Activated T-cell treated with anti-CD3 and anti-CD28 coated beads, Interleukin-2, amount 50 U/mL, for 48 hours (primary cell): Measurements from ENCODE around the gene SV2B.

Source experiments
- DNase-seq, 2 experiments: peaks; one replicate each; pipeline ENCODE4 v3.0.0-alpha.2; 2020

SV2B gene

DNA sequence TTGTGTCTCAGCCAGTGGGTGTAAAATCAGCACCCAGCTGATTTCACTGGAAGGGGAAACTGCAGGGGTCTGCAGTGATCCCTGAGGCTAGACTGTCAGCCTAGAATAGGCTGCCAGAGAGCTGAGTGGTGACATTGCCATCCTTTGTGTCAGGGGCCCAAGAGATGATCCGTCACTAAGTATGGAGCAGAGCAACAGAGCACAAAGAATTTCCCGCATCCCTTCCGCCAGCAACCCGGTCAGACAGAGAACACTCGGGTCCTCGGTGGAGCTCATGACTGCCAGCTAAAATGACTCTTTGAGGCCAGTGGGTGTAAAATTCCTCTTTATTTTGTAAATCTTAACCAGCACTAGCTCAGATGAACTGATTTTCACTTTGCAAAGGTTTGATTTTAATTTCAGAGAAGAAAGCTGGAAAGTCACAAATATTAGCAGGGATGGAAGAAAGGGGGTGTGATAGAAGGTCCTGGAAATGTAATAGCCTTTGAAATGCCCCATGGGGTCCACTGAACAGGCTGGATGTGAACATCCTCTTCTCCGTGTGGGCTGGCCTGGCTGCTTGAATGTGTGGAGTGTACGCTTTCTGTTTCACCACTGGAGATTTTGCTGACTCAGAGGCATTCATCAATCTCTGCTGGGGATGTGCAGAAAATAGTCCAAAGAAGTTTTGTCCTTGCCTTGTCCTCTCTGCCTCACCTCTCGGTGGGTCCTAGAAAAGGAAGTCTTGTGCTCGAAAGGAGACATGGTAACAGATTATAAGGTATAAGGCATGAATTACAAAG is 138.8 kb downstream of the SV2B start:
- DNase-seq = no peak

DNA sequence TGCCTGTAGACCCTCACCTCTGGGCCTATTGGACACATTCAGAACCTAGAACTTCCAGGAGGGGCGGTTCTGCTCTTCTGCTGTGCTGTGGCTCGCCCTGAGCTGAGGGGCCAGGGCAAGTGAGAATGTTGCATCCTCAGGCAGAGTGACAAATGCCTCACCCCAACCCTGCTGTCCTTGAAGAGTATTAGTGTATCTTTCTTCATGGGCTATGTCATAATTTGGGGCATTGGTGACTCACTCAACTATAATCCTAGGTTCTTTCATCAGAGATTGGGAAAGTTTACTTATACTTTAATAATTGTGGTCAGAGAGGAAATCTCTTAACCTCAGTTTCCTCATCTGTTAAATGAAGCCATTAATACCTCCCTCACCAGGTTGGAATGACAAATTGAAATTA is 143.8 kb downstream of the SV2B start:
- no peak for DNase-seq

DNA sequence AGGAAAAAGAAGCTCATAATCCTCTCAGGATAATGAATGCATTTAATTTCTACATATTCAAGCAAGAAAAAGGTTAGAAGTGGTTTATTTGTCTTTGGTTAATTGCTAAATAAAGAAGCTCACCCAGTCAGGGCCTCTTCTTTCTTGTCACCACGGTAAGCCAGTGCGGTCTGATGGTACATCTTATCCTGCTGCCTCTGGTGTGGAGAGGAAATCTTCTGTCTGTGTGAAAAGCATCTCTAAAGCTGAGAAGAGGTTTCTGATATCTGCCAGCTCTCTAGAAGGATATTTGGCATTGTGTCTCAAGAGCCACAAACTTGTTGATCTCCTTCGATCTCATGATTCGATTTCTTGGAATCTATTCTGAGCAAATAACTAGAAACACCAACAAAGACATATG is 144.9 kb downstream of the SV2B start:
- DNase-seq = no peak

DNA sequence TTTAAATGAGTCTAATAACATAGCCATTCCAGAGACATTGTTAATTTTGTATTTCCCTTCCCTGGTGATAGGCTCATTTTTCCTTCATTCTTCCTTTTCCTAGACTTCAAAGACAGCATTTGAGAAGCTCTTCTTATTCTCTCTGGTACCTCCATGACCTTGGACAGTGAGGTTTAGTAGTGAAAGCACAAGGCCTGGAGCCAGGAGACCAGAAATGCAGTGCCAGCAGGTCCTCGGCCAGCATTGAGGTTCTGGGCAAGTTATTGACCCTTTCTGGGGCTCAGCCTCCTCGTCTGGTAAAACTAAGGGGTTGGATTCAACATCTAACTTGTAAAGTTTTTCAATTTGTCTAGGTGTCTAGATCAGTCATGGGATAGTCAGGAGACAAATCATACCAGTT is 146.9 kb downstream of the SV2B start:
- no peak for DNase-seq

DNA sequence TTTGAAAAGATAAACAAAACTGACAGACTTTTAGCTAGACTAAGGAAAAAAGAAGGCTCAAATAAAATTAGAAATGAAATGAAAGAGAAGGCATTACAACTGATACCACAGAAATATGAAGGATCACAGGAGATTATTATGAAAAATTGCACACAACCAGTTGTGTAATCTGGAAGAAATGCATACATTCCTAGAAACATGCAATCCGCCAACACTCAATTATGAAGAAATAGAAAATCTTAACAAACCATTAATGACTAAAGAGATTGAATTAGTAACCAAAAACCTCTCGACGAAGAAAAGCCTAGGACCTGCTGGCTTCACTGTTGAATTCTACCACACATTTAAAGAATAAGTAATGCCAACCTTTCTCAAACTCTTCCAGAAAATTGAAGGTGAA is 149.5 kb downstream of the SV2B start:
- DNase-seq = no peak

DNA sequence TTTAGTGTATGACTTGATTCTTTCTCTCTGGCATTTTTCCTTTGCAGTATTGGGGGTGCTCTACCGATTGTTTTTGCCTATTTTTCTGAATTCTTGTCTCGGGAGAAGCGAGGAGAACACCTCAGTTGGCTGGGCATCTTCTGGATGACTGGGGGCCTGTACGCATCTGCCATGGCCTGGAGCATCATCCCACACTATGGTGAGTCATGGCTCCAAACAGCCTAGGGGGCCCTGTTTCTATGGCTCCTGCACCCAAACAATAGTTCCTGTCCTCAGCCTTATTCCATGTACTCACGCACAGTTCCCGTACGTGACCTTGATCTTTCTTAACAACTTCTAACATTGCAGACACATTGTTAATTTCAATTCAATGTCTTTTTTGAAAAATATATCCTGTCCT is 152.3 kb downstream of the SV2B start:
- no peak for DNase-seq

DNA sequence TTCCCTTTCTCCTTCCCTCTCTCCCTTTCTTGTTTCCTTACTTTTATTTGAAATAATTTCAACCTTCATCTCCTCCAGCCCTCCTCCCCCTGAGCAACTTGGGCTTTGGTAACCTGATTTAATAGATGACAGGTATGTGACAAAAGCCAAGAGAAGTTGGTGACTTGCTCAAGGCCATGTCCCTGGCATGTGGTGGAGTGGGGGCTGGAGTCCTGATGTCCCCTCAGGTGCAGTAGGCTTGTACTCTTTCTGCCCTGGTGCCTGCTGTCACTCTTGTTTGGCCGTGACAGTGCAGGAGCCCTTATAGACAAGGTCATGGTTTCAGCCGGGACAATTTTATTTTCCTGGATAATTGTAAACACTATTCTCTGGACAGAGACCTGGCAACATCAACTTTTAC is 152.7 kb downstream of the SV2B start:
- DNase-seq = no peak

DNA sequence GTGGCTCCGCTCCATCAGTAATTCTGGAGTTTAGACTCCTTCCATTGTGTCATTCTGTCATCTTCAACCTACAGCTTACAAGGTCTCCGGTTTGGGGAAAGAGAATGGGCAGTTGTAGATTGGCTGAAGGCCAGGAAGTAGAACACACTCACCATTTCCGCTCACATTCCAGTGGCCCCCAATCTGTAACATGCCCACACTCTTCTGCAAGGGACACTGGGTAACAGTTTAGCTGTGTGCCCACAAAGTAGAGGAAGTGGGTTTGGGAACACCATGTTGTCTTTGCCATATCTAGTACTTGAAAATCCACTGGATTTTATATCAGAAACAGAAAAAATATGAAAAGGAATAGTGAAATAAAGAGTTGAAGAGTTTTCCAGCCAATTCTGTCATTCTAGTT is 153.5 kb downstream of the SV2B start:
- DNase-seq = no peak

DNA sequence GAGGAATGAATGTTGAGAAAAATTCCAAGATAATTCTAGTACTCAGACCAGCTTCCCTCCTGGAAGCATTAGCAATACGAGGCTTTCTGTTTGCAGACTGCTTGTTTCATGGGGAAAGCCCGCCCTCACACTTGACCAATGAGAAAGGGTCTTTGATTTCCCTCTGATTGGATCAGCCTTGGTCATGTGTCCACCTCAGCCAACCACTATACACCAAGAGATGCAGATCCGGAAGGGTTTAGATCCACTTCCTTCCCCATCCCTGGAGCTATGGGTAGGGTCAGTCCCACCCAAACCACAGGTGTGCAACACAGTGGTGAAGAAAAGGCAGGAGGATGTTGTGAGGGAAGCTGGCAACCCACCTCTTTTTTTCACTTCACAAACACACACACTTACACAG is 154.7 kb downstream of the SV2B start:
- DNase-seq = no peak

DNA sequence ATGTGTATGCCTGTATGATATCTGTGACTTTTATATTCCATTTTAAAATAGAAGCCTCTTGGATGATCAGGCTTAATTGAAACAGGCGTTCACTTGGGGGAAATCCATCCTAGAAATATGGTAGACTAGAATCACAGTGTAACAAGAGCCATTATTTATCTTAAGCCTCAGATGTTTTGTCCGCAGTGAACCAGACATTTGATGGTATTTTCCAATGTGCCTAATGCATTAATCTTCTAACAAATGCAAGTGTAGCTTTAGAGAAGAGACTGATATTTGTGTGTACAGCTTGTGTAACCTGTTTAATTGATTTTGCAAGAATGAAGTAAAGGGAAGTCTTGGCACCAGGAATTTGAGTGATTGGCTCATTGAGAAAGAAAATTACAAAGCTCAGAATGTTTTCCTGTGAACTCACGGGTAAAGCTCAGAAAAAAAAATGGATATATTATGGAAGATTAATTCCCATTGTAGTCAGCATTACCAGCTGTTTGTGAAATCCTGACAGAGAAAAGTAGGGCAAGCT is 155.7 kb downstream of the SV2B start:
- no peak for DNase-seq

DNA sequence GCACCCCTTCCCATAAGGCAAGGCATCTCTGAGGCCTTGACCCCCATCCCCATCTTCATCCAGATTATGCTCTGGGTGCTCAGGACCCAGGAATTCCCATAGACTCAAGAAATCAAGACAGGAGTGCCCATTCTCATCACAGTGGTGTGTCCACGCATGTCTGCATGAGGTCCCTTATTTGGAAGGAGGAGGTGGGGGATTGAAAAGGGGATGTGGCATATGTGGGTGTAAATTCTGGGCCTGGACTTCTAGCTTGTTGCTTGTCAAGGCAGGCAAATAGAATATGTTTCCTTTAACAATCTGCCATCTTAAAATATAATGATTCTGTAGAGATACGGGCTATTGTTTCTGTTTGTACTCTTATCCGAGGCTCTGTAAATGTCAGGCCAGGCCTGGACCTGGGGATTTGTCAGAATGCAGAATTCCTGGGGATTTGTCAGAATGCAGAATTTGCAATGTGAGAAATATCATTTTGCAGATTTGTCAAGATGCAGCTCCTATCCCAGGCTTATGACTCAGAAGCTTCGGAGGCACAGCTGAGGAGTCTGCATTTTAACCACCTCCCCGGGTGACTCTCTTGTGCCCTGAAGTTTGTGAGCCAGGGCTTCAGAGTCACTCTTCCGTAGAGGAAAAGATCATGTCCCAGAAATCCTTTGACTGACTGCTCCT is 157.8 kb downstream of the SV2B start:
- DNase-seq = no peak

DNA sequence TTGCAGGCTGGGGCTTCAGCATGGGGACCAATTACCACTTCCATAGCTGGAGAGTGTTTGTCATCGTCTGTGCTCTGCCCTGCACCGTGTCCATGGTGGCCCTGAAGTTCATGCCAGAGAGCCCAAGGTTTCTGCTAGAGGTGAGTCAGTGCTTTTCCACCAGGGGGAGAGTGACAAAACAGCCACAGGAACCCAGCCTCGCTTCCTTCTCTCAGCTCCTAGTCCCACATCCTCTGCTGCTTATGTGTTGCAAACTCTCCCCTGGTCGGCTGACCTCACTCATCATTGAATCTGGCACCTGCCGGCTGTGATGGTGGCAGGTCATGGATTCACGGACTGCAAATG is 158.3 kb downstream of the SV2B start:
- DNase-seq = peak; percentile 21 to 22

DNA sequence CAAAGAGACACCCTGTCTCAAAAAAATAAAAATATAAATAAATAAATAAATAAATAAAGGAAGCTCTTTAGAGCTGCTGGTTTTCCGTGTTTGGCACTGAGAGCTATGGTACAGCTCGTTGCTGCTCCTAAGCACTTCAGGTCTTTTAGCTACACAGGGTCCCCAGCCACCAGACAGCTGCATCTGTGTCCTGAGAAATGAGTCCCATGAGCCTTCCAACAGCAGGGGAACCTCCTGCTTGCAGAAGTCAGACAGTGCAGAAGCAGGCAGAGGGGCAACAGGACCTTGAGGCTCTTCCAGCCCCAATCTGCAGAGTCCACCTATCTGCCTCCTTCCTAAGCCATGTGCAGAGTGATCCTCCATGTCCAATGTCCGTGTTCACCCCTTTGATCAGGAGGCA is 159.0 kb downstream of the SV2B start:
- no peak for DNase-seq

DNA sequence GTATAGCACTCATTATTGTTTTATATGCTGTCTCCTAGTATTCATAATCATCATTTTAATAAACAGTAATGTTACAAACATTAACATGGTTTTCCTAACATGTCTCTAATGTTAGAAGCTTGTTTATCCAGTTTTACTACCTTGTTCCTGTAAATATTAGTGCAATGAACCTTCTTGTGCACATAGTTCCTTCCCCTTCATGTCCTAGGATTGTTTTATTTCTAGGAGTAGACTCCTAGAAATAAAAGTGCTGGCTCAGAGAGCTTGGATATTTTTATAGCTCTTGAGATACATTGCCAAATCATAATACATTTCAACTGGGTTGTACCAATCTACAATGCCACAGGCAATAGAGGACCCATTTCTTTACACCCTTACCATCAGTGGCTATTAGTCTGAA is 161.3 kb downstream of the SV2B start:
- DNase-seq = no peak

DNA sequence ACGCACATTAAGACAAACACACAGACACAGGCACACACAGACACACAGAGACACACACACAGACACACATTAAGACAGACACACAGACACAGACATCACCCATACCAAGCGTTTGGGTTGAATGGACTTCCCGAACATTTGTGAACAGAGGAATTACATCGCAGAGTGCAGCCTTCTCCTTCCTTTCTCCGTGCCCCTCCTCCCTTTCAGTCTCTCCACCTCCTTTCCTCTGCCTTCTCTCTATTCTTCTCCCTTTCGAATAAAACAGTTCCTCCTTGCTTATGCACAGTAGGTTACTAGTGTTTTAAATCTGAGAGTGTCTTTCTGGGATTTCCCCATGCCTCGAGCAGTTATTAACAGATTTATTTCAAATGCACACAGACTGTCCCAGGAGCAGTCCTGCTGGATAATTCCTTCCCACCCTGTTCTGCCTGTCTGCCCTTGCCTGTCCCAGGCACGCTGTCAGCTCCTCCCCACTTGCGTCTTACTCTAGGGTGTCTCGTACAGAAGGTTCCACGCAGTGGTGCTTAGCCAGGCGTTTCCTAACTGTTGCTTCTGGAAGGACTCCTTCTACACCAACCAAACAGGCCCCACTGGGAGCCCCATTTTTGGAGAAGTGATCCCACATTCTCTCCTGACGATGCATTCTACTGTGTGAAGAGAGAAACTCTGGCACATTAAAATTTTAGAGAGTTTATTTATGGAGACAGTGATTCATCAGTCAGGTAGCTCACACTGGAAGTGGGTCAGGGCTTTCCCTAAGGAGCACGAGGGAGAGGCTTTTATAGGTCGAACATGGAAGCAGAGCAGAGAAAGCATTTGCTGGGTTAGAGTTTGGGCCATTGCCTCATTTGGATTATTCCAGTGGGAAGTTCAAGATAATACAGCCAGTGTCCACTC is 163.8 kb downstream of the SV2B start:
- DNase-seq = no peak

DNA sequence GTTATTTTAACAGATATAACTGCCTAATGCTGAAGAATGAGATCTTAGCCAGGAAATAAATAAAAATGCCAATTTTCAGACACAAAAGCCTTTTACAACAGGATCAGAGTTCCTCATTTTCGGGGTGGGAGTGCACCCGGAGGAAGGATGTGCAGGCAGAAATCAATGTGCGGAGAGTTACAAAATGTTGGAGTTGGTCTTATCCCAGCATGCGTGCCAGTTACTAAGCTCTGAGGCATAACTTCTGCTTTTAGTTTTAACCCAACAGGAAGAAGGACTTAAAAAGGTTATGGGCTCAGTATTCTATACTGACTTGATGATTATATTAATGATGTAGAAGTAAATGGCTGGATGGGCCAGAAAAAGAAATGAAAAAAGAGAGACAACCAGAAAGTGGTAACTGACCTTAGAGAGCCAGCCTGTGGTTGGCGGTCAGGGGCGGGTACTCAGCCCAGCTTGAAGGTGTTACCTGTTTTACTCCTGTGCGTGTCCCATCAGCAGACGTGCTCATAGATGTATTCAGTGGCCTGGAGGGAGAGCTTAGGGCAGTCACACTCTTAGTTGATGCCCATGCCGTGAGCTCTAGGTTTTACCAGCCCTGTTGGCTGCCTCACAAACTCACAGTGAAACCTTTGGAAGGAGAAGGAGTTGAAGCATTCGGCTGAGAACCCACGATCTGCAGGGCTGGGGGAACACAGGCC is 164.7 kb downstream of the SV2B start:
- no peak for DNase-seq

DNA sequence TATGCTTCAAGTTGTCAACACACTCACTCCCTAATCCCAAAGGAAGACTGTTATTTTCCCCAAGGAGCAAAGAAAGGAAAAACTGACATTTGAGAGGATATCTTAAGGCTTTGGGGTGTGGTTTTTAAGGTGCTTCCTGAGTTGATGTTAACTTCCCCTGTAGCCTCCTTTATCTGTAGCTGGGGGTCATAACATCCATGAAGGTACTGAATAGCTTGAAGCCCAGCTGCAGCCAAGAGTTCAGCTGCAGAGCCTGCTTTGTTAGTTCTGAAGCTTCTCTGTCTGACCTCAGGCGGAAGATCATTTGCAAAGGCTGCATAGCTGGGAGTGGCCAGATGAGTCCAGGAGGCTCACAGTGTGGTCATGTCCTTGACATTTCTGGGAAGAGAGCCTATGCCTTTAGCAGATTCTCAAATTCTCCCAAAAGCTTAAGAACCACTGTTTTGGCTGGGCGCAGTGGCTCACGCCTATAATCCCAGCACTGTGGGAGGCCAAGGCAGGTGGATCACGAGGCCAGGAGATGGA is 165.4 kb downstream of the SV2B start:
- DNase-seq = no peak

DNA sequence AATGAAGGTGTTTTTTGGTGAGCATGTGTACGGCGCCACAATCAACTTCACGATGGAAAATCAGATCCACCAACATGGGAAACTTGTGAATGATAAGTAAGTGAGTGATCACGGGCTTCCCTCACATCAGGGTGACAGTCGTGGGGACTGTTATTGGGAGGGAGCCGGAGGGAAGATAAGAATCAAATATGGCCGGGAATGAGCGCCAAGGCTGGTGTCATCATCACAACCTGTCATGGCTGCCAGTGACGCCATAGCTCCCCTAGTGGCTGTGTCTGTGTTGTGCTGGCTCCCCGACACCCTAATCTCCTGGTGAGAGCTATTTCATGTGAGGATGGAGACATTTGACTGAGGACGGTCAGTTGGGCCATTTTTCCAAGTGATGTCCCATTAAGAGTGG is 168.5 kb downstream of the SV2B start:
- DNase-seq = peak; percentile 28 to 40

DNA sequence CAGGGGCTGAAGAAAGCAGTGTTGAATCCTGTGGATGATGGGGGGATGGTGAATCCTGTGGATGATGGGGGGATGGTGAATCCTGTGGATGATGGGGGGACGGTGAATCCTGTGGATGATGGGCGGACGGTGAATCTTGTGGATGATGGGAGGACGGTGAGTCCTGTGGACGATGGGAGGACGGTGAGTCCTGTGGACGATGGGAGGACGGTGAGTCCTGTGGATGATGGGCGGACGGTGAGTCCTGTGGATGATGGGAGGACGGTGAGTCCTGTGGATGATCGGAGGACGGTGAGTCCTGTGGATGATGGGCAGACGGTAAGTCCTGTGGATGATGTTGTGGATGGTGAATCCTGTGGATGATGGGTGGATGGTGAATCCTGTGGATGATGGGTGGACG is 170.7 kb downstream of the SV2B start:
- no peak for DNase-seq

DNA sequence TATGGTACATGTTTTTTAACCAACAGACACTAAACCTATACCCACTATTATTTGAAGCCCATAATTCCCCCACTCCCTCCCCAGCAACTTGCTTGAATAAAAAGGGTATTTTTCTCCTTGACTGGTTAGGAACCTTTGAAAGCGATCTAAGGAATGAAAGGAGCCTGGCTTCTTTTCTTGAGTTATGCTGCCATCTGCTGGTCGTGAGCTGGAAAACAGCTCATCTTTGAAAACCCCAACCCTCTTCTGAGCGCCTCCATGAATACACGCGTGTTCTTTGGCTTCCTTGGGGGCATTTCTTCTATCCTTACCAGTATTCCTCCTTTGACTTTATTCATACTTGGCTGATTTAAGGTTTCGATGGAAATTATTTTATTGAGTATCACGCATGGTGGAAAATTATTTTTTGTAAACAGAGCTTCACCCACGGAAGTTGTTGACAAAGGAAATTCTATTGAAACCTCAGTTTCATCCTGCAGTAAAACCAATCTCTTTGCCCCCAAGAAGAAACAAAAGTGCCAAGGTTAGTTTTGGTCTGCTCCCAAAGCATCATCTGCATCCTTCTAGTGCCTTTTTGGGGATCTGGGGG is 171.6 kb downstream of the SV2B start:
- peak; percentile 63 to 67 for DNase-seq

DNA sequence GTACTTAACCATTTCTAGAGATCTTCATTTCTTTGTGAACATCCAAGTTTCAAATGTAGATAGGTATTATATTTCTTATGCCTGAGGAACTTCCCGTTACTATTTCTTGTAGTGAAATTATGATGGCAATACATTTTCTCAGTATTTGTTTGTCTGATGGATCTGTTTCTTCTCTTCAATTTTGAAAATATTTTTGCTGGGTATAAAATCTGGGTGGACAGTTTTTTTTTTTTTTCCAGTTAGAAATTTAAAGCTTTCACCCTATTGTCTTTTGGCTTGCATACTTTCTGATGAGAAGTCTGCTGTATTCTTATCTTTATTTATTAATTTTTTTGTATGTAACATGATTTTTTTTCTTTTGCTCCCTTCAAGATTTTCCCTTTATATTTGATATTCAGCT is 175.8 kb downstream of the SV2B start:
- no peak for DNase-seq

DNA sequence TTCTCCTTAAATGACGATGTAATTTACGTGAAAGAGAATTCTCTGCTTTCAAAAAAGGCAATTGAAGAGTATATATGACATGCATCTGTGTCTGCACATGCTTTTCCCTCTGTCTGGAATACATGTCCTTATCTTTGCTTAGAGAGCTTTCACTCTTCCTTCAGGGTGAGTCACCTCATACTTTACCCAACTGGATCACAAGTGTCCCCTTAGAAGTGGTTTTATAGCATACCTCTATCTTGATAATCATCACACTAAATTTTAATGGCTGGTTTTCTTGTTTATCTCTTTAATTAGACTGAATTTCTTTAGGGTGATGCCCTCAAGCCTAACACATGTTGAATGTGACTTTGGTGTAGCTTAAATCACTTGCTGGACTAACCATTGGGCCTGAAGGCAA is 178.9 kb downstream of the SV2B start:
- DNase-seq = no peak
